8988T (cell line): ENCODE measurements around the gene MN1.

ENCODE experiments used
- DNase-seq: peaks from one replicate; pipeline ENCODE4 v3.0.0; 2011

MN1 gene

GRCh38 chr22:27731621-27732020 is 69.9 kb downstream of the MN1 start:
- no peak for DNase-seq

- DNase-seq: no peak
Measured at GRCh38 chr22:27730641-27731433, 70.7 kb downstream of the MN1 start.

- no peak for DNase-seq
Measured at GRCh38 chr22:27729246-27729645, 72.3 kb downstream of the MN1 start.

GRCh38 chr22:27727673-27728451 is 73.7 kb downstream of the MN1 start:
- no peak for DNase-seq

- DNase-seq: no peak
Measured at GRCh38 chr22:27726686-27727449, 74.7 kb downstream of the MN1 start.

- DNase-seq: no peak
Measured at GRCh38 chr22:27726331-27726685, 75.2 kb downstream of the MN1 start.

- DNase-seq: no peak
Measured at GRCh38 chr22:27725661-27726060, 75.9 kb downstream of the MN1 start.

GRCh38 chr22:27724709-27725108 is 76.8 kb downstream of the MN1 start:
- no peak for DNase-seq

- no peak for DNase-seq
Measured at GRCh38 chr22:27724157-27724556, 77.4 kb downstream of the MN1 start.

GRCh38 chr22:27723708-27724107 is 77.8 kb downstream of the MN1 start:
- DNase-seq: no peak

- no peak for DNase-seq
Measured at GRCh38 chr22:27723158-27723557, 78.4 kb downstream of the MN1 start.

GRCh38 chr22:27720860-27721259 is 80.7 kb downstream of the MN1 start:
- no peak for DNase-seq

- no peak for DNase-seq
Measured at GRCh38 chr22:27719535-27720227, 81.9 kb downstream of the MN1 start.

GRCh38 chr22:27719036-27719347 is 82.6 kb downstream of the MN1 start:
- DNase-seq: no peak

GRCh38 chr22:27718186-27719035 is 83.1 kb downstream of the MN1 start:
- DNase-seq: peak; percentile 76

GRCh38 chr22:27717094-27717493 is 84.5 kb downstream of the MN1 start:
- DNase-seq: no peak

GRCh38 chr22:27716074-27716473 is 85.5 kb downstream of the MN1 start:
- no peak for DNase-seq

- no peak for DNase-seq
Measured at GRCh38 chr22:27715106-27715505, 86.5 kb downstream of the MN1 start.

GRCh38 chr22:27714068-27714467 is 87.5 kb downstream of the MN1 start:
- DNase-seq: no peak

- DNase-seq: no peak
Measured at GRCh38 chr22:27713461-27713860, 88.1 kb downstream of the MN1 start.

- no peak for DNase-seq
Measured at GRCh38 chr22:27711756-27712155, 89.8 kb downstream of the MN1 start.

GRCh38 chr22:27711012-27711411 is 90.5 kb downstream of the MN1 start:
- no peak for DNase-seq
